ENCODE results near the gene ABHD13.
"Not testable (repeated sequence)": the region's sequence is repeated elsewhere in the genome, so short reads cannot be mapped to it uniquely, and the experiment has no call there.

The ABHD13 gene

GRCh38 chr13:108218044-108218974 is at the start of gene ABHD13:
Gene ABHD13 (plus strand): TSS chr13:108218392. CDS start chr13:108229219, 10,827 bp downstream.
- DNase-seq (ENCODE audit: low spot score): peak; percentile 95

GRCh38 chr13:108168929-108169328 is 49.3 kb upstream of the ABHD13 start:
- DNase-seq (ENCODE audit: low spot score): no peak

- peak; percentile 53 for DNase-seq (ENCODE audit: low spot score)
These were observed 41.4 kb upstream of the ABHD13 start for GRCh38 chr13:108176685-108177274.

- no peak for DNase-seq (ENCODE audit: low spot score)
These were observed 40.1 kb upstream of the ABHD13 start for GRCh38 chr13:108178078-108178477.

- DNase-seq (ENCODE audit: low spot score): no peak
These were observed 35.5 kb upstream of the ABHD13 start for GRCh38 chr13:108182652-108183051.

GRCh38 chr13:108185223-108185622 is 33.0 kb upstream of the ABHD13 start:
- DNase-seq (ENCODE audit: low spot score): no peak

- DNase-seq (ENCODE audit: low spot score): no peak
These were observed 29.9 kb upstream of the ABHD13 start for GRCh38 chr13:108188260-108188659.

GRCh38 chr13:108190897-108191296 is 27.3 kb upstream of the ABHD13 start:
- no peak for DNase-seq (ENCODE audit: low spot score)

GRCh38 chr13:108193806-108194205 is 24.4 kb upstream of the ABHD13 start:
- no peak for DNase-seq (ENCODE audit: low spot score)

GRCh38 chr13:108194435-108194936 is 23.7 kb upstream of the ABHD13 start:
- no peak for DNase-seq (ENCODE audit: low spot score)

- no peak for DNase-seq (ENCODE audit: low spot score)
These were observed 23.0 kb upstream of the ABHD13 start for GRCh38 chr13:108195146-108195545.

- no peak for DNase-seq (ENCODE audit: low spot score)
These were observed 22.3 kb upstream of the ABHD13 start for GRCh38 chr13:108195861-108196260.

GRCh38 chr13:108200781-108201398 is 17.3 kb upstream of the ABHD13 start:
- no peak for DNase-seq (ENCODE audit: low spot score)

- DNase-seq (ENCODE audit: low spot score): no peak
These were observed 7.6 kb upstream of the ABHD13 start for GRCh38 chr13:108210551-108210950.

- DNase-seq (ENCODE audit: low spot score): no peak
These were observed 5.3 kb upstream of the ABHD13 start for GRCh38 chr13:108212886-108213285.

- DNase-seq (ENCODE audit: low spot score): no peak
These were observed 4.2 kb upstream of the ABHD13 start for GRCh38 chr13:108213946-108214345.

- no peak for DNase-seq (ENCODE audit: low spot score)
These were observed 3.5 kb upstream of the ABHD13 start for GRCh38 chr13:108214441-108215271.

GRCh38 chr13:108215436-108215835 is 2.8 kb upstream of the ABHD13 start, which contains the start of gene LIG4:
Gene LIG4 (minus strand): TSS chr13:108215536. CDS start chr13:108211268, 4,268 bp downstream.
- DNase-seq (ENCODE audit: low spot score): peak; percentile 97

GRCh38 chr13:108217307-108218043 is 717 bp upstream of the ABHD13 start:
- DNase-seq (ENCODE audit: low spot score): not testable (repeated sequence)

- DNase-seq (ENCODE audit: low spot score): no peak
These were observed 1.8 kb downstream of the ABHD13 start for GRCh38 chr13:108220041-108220440.
